ENCODE measurements around the gene TRIM5. TPM values are rescaled to one million over a fixed set of nuclear protein-coding genes. Genes with fewer than 3 reads are reported as not detected.

Gene TRIM5
- total and polyA plus RNA-seq, 10 of the 15 experiments (the other 5 are each of a cell fraction or from before 2014, with no cell fraction given): 20.0 to 59.7 (median 31.8) TPM

DNA sequence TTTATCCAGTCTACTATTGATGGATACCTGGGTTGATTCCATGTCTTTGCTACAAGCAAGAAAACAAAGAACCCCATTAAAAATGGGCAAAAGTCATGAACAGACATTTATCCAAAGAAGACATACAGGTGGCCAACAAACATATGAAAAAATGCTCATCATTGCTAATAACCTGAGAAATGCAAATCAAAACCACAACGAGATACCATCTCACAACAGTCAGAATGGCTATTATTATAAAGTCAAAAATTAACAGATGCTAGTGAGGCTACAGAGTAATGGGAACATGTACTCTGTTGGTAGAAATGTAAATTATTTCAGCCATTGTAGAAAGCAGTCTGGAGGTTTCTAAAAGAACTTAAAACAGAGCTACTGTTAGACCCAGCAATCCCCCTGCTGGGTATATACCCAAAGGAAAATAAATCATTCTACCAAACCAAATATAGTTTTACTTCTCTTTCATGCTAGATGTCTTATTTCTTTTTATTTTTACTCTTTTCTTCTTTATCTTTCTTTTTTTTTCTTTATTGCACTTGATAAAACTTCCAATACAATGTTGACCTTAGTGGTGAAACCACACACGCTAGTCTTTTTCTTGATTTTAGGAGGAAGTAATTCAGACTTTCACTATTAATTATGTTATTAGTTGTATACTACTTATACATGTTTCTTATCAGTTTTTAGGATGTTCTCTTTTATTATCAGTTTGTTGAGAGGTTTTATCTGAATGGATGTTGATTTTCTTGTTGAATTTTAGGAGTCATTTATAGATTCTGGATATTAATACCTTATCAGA lies 19.1 kb upstream of the TRIM5 start (continued):
- TF ChIP-seq, protein P1, sequence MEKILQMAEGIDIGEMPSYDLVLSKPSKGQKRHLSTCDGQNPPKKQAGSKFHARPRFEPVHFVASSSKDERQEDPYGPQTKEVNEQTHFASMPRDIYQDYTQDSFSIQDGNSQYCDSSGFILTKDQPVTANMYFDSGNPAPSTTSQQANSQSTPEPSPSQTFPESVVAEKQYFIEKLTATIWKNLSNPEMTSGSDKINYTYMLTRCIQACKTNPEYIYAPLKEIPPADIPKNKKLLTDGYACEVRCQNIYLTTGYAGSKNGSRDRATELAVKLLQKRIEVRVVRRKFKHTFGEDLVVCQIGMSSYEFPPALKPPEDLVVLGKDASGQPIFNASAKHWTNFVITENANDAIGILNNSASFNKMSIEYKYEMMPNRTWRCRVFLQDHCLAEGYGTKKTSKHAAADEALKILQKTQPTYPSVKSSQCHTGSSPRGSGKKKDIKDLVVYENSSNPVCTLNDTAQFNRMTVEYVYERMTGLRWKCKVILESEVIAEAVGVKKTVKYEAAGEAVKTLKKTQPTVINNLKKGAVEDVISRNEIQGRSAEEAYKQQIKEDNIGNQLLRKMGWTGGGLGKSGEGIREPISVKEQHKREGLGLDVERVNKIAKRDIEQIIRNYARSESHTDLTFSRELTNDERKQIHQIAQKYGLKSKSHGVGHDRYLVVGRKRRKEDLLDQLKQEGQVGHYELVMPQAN (conservative IDR thresholded peaks at IDR 0.05): no peak
- peak; percentile 23; the same call in 1 of the 2 replicates for TF ChIP-seq RUNX3 (IDR thresholded peaks at IDR 0.05; ENCODE audit: low read length)
- TF ChIP-seq WRNIP1 (IDR thresholded peaks at IDR 0.05; ENCODE audit: borderline replicate concordance, low read depth, low read length): no peak
- TF ChIP-seq CEBPB (IDR thresholded peaks at IDR 0.05; ENCODE audit: borderline replicate concordance in 1 of 2, low read depth in 2 of 2, low read length in 2 of 2): no peak
- no peak for TF ChIP-seq SMC3 (IDR thresholded peaks at IDR 0.05; ENCODE audit: borderline replicate concordance, low read length)
- no peak for TF ChIP-seq MYC (IDR thresholded peaks at IDR 0.05; ENCODE audit: insufficient read depth, insufficient read length, insufficient replicate concordance, low read length, severe bottlenecking)
- no peak for TF ChIP-seq YY1 (IDR thresholded peaks at IDR 0.05; ENCODE audit: low read depth, low read length)
- TF ChIP-seq CBX5 (IDR thresholded peaks at IDR 0.05; ENCODE audit: low read depth): peak; percentile 90
- TF ChIP-seq, protein P2, sequence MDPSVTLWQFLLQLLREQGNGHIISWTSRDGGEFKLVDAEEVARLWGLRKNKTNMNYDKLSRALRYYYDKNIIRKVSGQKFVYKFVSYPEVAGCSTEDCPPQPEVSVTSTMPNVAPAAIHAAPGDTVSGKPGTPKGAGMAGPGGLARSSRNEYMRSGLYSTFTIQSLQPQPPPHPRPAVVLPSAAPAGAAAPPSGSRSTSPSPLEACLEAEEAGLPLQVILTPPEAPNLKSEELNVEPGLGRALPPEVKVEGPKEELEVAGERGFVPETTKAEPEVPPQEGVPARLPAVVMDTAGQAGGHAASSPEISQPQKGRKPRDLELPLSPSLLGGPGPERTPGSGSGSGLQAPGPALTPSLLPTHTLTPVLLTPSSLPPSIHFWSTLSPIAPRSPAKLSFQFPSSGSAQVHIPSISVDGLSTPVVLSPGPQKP (IDR thresholded peaks at IDR 0.05; ENCODE audit: low read depth, low read length): no peak
- 0 out of 2 replicates have a peak, but pooled peaks have one; percentile 26 for TF ChIP-seq NBN (IDR thresholded peaks at IDR 0.05)
- TF ChIP-seq, protein P3, sequence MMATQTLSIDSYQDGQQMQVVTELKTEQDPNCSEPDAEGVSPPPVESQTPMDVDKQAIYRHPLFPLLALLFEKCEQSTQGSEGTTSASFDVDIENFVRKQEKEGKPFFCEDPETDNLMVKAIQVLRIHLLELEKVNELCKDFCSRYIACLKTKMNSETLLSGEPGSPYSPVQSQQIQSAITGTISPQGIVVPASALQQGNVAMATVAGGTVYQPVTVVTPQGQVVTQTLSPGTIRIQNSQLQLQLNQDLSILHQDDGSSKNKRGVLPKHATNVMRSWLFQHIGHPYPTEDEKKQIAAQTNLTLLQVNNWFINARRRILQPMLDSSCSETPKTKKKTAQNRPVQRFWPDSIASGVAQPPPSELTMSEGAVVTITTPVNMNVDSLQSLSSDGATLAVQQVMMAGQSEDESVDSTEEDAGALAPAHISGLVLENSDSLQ (IDR thresholded peaks at IDR 0.05): 0 out of 2 replicates have a peak, but pooled peaks have one; percentile 13
- TF ChIP-seq IKZF2 (IDR thresholded peaks at IDR 0.05): peak; percentile 13 to 58; a peak in 2 of 4 replicates
- no peak for TF ChIP-seq SREBF2 (IDR thresholded peaks at IDR 0.05; ENCODE audit: low read length)
- TF ChIP-seq, protein P4, sequence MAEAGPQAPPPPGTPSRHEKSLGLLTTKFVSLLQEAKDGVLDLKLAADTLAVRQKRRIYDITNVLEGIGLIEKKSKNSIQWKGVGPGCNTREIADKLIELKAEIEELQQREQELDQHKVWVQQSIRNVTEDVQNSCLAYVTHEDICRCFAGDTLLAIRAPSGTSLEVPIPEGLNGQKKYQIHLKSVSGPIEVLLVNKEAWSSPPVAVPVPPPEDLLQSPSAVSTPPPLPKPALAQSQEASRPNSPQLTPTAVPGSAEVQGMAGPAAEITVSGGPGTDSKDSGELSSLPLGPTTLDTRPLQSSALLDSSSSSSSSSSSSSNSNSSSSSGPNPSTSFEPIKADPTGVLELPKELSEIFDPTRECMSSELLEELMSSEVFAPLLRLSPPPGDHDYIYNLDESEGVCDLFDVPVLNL (IDR thresholded peaks at IDR 0.05; ENCODE audit: low read depth, low read length): no peak
